Measurements from ENCODE around the gene CANX. TPM values are rescaled to one million over a fixed set of nuclear protein-coding genes. Genes with fewer than 3 reads are reported as not detected.
"Not testable (repeated sequence)": the region's sequence is repeated elsewhere in the genome, so short reads cannot be mapped to it uniquely, and the experiment has no call there.

Gene CANX
- total RNA-seq, 1 donor from 2014 or later, result 365 TPM

GRCh38 chr5:179699616-179700237 lies 960 bp downstream of the CANX start:
- peak; percentile 25 for DNase-seq (ENCODE audit: low spot score)

GRCh38 chr5:179700401-179700918 lies 1.7 kb downstream of the CANX start:
- DNase-seq (ENCODE audit: low spot score), result no peak

GRCh38 chr5:179716286-179716685 lies 17.5 kb downstream of the CANX start:
- no peak for DNase-seq (ENCODE audit: low spot score)

- DNase-seq (ENCODE audit: low spot score), result no peak
These were observed 21.5 kb downstream of the CANX start for GRCh38 chr5:179720222-179720621.

GRCh38 chr5:179724163-179724562 lies 25.4 kb downstream of the CANX start:
- DNase-seq (ENCODE audit: low spot score), result no peak

- DNase-seq (ENCODE audit: low spot score), result no peak
These were observed 28.3 kb downstream of the CANX start for GRCh38 chr5:179727106-179727505.

GRCh38 chr5:179729303-179729702 lies 30.5 kb downstream of the CANX start:
- no peak for DNase-seq (ENCODE audit: low spot score)

GRCh38 chr5:179729727-179730126 lies 31.0 kb downstream of the CANX start:
- no peak for DNase-seq (ENCODE audit: low spot score)

- no peak for DNase-seq (ENCODE audit: low spot score)
These were observed 31.6 kb downstream of the CANX start for GRCh38 chr5:179730356-179730755.

- DNase-seq (ENCODE audit: low spot score), result no peak
These were observed 32.1 kb downstream of the CANX start for GRCh38 chr5:179730852-179731251.

GRCh38 chr5:179731791-179732411 lies 33.1 kb downstream of the CANX start:
- DNase-seq (ENCODE audit: low spot score), result no peak

- DNase-seq (ENCODE audit: low spot score), result peak; percentile 100
These were observed 33.7 kb downstream of the CANX start, which contains the start of gene MAML1 for GRCh38 chr5:179732412-179732917. Gene MAML1, plus strand, starts transcription at chr5:179732822. Its CDS starts 291 bp downstream, at chr5:179733113.

- peak; percentile 45 for DNase-seq (ENCODE audit: low spot score)
These were observed 34.4 kb downstream of the CANX start for GRCh38 chr5:179732918-179733771.

GRCh38 chr5:179733772-179734126 lies 35.0 kb downstream of the CANX start:
- DNase-seq (ENCODE audit: low spot score), result no peak

GRCh38 chr5:179734536-179735164 lies 35.9 kb downstream of the CANX start:
- no peak for DNase-seq (ENCODE audit: low spot score)

GRCh38 chr5:179738742-179739141 lies 40.0 kb downstream of the CANX start:
- DNase-seq (ENCODE audit: low spot score), result no peak

GRCh38 chr5:179744106-179744505 lies 45.3 kb downstream of the CANX start:
- DNase-seq (ENCODE audit: low spot score), result not testable (repeated sequence)

- no peak for DNase-seq (ENCODE audit: low spot score)
These were observed 48.1 kb downstream of the CANX start for GRCh38 chr5:179746872-179747271.

GRCh38 chr5:179747811-179748210 lies 49.0 kb downstream of the CANX start:
- DNase-seq (ENCODE audit: low spot score), result no peak

GRCh38 chr5:179749857-179750508 lies 51.2 kb downstream of the CANX start:
- DNase-seq (ENCODE audit: low spot score), result no peak

GRCh38 chr5:179753971-179754370 lies 55.2 kb downstream of the CANX start:
- DNase-seq (ENCODE audit: low spot score), result no peak

Data from umbilical cord (tissue), 2 donors.